Esophagus muscularis mucosa (tissue), 4 donors: ENCODE measurements around the gene ACTR1A. TPM values are rescaled to one million over a fixed set of nuclear protein-coding genes. Genes with fewer than 3 reads are reported as not detected.

Experiments
- DNase-seq: peaks from one replicate; pipeline ENCODE4 v3.0.0-alpha.2; 2017; ENCODE audit errors: extremely low spot score
- H3K27ac ChIP-seq, 4 donors: fragments of 200-600 bp; sonication (generic); replicated peaks in 1 of 4; 1 replicate in 3 of 4; 2 replicates in 1 of 4; pipeline ENCODE4 v1.5.1; 2016 to 2019; ENCODE audit warnings: mild to moderate bottlenecking in 1 of 4
- H3K27me3 ChIP-seq, 4 donors: fragments of 200-600 bp; sonication (generic); one replicate each; pipeline versions ENCODE4 v1.5.1 to v1.6.0; 2016 to 2019
- H3K36me3 ChIP-seq, 4 donors: fragments of 200-600 bp; sonication (generic); one replicate each; pipeline ENCODE4 v1.5.1; 2016 to 2019
- H3K4me1 ChIP-seq, 4 donors: fragments of 200-600 bp; sonication (generic); one replicate each; pipeline ENCODE4 v1.5.1; 2016 to 2019
- H3K4me3 ChIP-seq, 4 donors: fragments of 200-600 bp; sonication (generic); 1 replicate in 2 of 4; 2 replicates in 2 of 4; pipeline ENCODE4 v1.5.1; 2016 to 2019; ENCODE audit warnings: mild to moderate bottlenecking in 4 of 4, moderate library complexity in 1 of 4
- H3K9me3 ChIP-seq, 4 donors: fragments of 200-600 bp; sonication (generic); 1 replicate in 3 of 4; 2 replicates in 1 of 4; pipeline ENCODE4 v1.5.1; 2016 to 2019
- CTCF ChIP-seq, 3 experiments: fragments of 200-600 bp in 2 of 3; fragments of 450-650 bp in 1 of 3; sonication (generic) in 2 of 3; IDR thresholded peaks; one replicate each; pipeline ENCODE4 v1.5.1; 2017 to 2019; ENCODE audit warnings: antibody characterized with exemption in 3 of 3, mild to moderate bottlenecking in 2 of 3, moderate library complexity in 1 of 3
- EP300 ChIP-seq: sonication (generic); formaldehyde crosslinking; IDR thresholded peaks from one replicate; pipeline ENCODE4 v1.6.1; 2017; ENCODE audit warnings: antibody characterized with exemption
- POLR2A ChIP-seq: fragments of 450-650 bp; IDR thresholded peaks from one replicate; pipeline ENCODE4 v1.6.1; 2017; ENCODE audit warnings: antibody characterized with exemption, moderate library complexity, mild to moderate bottlenecking, low read depth
- POLR2AphosphoS5 ChIP-seq, 2 donors: sonication (generic); formaldehyde crosslinking; IDR thresholded peaks; one replicate each; pipeline ENCODE4 v1.6.1; 2017; ENCODE audit warnings: antibody characterized with exemption in 2 of 2
- WGBS: methylation state at CpG from one replicate; pipeline ENCODE4 v1.1.5; 2018; 5-methylcytosine and 5-hydroxymethylcytosine counted together
- intact Hi-C: fragments of 100-400 bp; cut with DNase I; formaldehyde crosslinking; loops from one replicate; pipeline ENCODE4 v1.15.1; 2023
- total RNA-seq, 4 donors: library from RNA; depleted of rRNA; stranded (reverse); fragments of >200 nt; gene quantifications; one replicate each; pipeline versions ENCODE4 v1.1.0 to v1.2.1, GENCODE V29; 2016

ACTR1A gene
- total RNA-seq, 4 donors from 2014 or later: 164 to 283 (median 229) TPM

GRCh38 chr10:102444851-102445250, 57.7 kb downstream of the ACTR1A start:
- 71% methylated on average over 2 of the region's 2 CpGs for WGBS
- intact Hi-C loops: no loop called here

GRCh38 chr10:102438374-102438773, 64.1 kb downstream of the ACTR1A start:
- intact Hi-C loops: no loop called here
- Histone ChIP-seq H3K4me3 (no peak overlapping the region), H3K27me3 (peaks cover 0 to 39% (median 4%) of the 10 kb centered on the region in 4 donors), H3K36me3 (no peaks in the 10 kb centered on the region), H3K9me3 (no peaks in the 10 kb centered on the region), H3K27ac (no peak overlapping the region), H3K4me1 (peaks cover 0 to 19% (median 8%) of the 10 kb centered on the region in 4 donors)
- DNase-seq: no peak
- TF ChIP-seq EP300 (no peak), POLR2AphosphoS5 (IDR thresholded peaks at IDR 0.05) (no peak), CTCF (IDR thresholded peaks at IDR 0.05) (no peak), POLR2A (no peak)
- WGBS: 100% methylated on average over 1 of the region's 1 CpG

More at GRCh38 chr10:102444851-102445250, 57.7 kb downstream of the ACTR1A start:
- Histone ChIP-seq H3K36me3 (no peaks in the 10 kb centered on the region), H3K27ac (no peak overlapping the region), H3K4me1 (peaks cover 0 to 8% (median 7%) of the 10 kb centered on the region in 4 donors), H3K4me3 (no peak overlapping the region), H3K9me3 (no peaks in the 10 kb centered on the region), H3K27me3 (no peaks in the 10 kb centered on the region)
- TF ChIP-seq POLR2AphosphoS5 (IDR thresholded peaks at IDR 0.05): no peak
- TF ChIP-seq CTCF (IDR thresholded peaks at IDR 0.05): no peak
- no peak for TF ChIP-seq POLR2A
- TF ChIP-seq EP300: no peak
- DNase-seq: no peak

- intact Hi-C loops: no loop called here
- Histone ChIP-seq H3K4me1 (peaks cover 4 to 26% (median 15%) of the 10 kb centered on the region in 4 donors), H3K36me3 (no peaks in the 10 kb centered on the region), H3K9me3 (no peaks in the 10 kb centered on the region), H3K27me3 (peaks cover 0 to 39% (median 4%) of the 10 kb centered on the region in 4 donors), H3K4me3 (no peak overlapping the region), H3K27ac (no peak overlapping the region)
- DNase-seq: no peak
- TF ChIP-seq POLR2A (no peak), POLR2AphosphoS5 (IDR thresholded peaks at IDR 0.05) (no peak), EP300 (no peak), CTCF (IDR thresholded peaks at IDR 0.05) (no peak)
- 94% methylated on average over 3 of the region's 3 CpGs for WGBS
Measured at GRCh38 chr10:102437515-102437914, 65.0 kb downstream of the ACTR1A start.

- peak overlapping the region in 2 of 4 donors; percentile 23 to 43 for H3K4me3 ChIP-seq
Measured at GRCh38 chr10:102436312-102436711, 66.2 kb downstream of the ACTR1A start.

More at GRCh38 chr10:102436312-102436711, 66.2 kb downstream of the ACTR1A start:
- 77% methylated on average over 6 of the region's 6 CpGs for WGBS
- intact Hi-C loops: no loop called here
- no peak for DNase-seq
- Histone ChIP-seq H3K9me3 (no peaks in the 10 kb centered on the region), H3K36me3 (no peaks in the 10 kb centered on the region), H3K27ac (no peak overlapping the region), H3K27me3 (peaks cover 0 to 39% (median 4%) of the 10 kb centered on the region in 4 donors), H3K4me1 (peaks cover 12 to 34% (median 23%) of the 10 kb centered on the region in 4 donors)
- TF ChIP-seq CTCF (IDR thresholded peaks at IDR 0.05): no peak
- no peak for TF ChIP-seq POLR2A
- no peak for TF ChIP-seq EP300
- no peak for TF ChIP-seq POLR2AphosphoS5 (IDR thresholded peaks at IDR 0.05)
